Natural killer cell treated with Interleukin-12 subunit alpha and Interleukin-12 subunit beta and Interleukin-15 and Interleukin-18, amount 100 ng/mL, for 72 hours (primary cell): ENCODE measurements around the gene SPARCL1. TPM values are rescaled to one million over a fixed set of nuclear protein-coding genes. Genes with fewer than 3 reads are reported as not detected.

Source experiments
- ATAC-seq, 2 donors: fragments of 150-1000 bp; cut with Tn5 transposase in 1 of 2; sonication (Bioruptor Pico), chemical (Tn5 transposase) in 1 of 2; 2 replicates each; pipeline ENCODE4 v1.10.0; 2021
- DNase-seq: peaks from one replicate; pipeline ENCODE4 v3.0.0; 2022; ENCODE audit warnings: low spot score
- H3K27ac Mint-ChIP-seq, 2 donors: 1 replicate in 1 of 2; 2 replicates in 1 of 2; pipeline ENCODE4 v1.8.0; 2022; ENCODE audit warnings: mixed read lengths in 2 of 2, mild to moderate bottlenecking in 1 of 2, moderate library complexity in 1 of 2
- H3K27me3 Mint-ChIP-seq, 2 donors: 1 replicate in 1 of 2; 2 replicates in 1 of 2; pipeline ENCODE4 v1.8.0; 2022; ENCODE audit warnings: mixed read lengths in 2 of 2
- H3K36me3 Mint-ChIP-seq: one replicate; pipeline ENCODE4 v1.8.0; 2022; ENCODE audit warnings: mixed read lengths
- H3K4me1 Mint-ChIP-seq, 2 donors: 1 replicate in 1 of 2; 2 replicates in 1 of 2; pipeline ENCODE4 v1.8.0; 2022; ENCODE audit warnings: low read depth in 2 of 2, mixed read lengths in 2 of 2, mild to moderate bottlenecking in 1 of 2
- H3K4me3 Mint-ChIP-seq: one replicate; pipeline ENCODE4 v1.8.0; 2022; ENCODE audit warnings: mixed read lengths
- H3K9me3 Mint-ChIP-seq: 2 replicates; pipeline ENCODE4 v1.8.0; 2022; ENCODE audit warnings: mixed read lengths
- total RNA-seq, 2 donors: library from RNA; stranded (reverse); gene quantifications; one replicate each; pipeline ENCODE4 v1.2.3, GENCODE V29; 2022

Gene SPARCL1
- total RNA-seq, 2 donors from 2014 or later: not detected

GRCh38 chr4:87553182-87553581 is 24.0 kb upstream of the SPARCL1 start:
- H3K36me3 Mint-ChIP-seq: no peaks in the 10 kb centered on the region
- H3K4me3 Mint-ChIP-seq: no peak overlapping the region
- H3K27me3 Mint-ChIP-seq: peaks cover 0 to 2% of the 10 kb centered on the region in 2 donors
- H3K4me1 Mint-ChIP-seq: peaks cover 1 to 8% of the 10 kb centered on the region in 2 donors
- ATAC-seq (no peak), DNase-seq (no peak)
- H3K27ac Mint-ChIP-seq: no peak overlapping the region
- no peaks in the 10 kb centered on the region for H3K9me3 Mint-ChIP-seq

GRCh38 chr4:87551361-87551760 is 22.2 kb upstream of the SPARCL1 start:
- no peak for ATAC-seq
- H3K4me3 Mint-ChIP-seq: no peak overlapping the region
- DNase-seq: no peak
- H3K9me3 Mint-ChIP-seq: no peaks in the 10 kb centered on the region
- peaks cover 0 to 7% of the 10 kb centered on the region in 2 donors for H3K4me1 Mint-ChIP-seq
- no peaks in the 10 kb centered on the region for H3K36me3 Mint-ChIP-seq
- H3K27ac Mint-ChIP-seq: no peak overlapping the region
- peaks cover 0 to 2% of the 10 kb centered on the region in 2 donors for H3K27me3 Mint-ChIP-seq

- Mint-ChIP-seq H3K4me1 (no peaks in the 10 kb centered on the region), H3K4me3 (no peak overlapping the region), H3K36me3 (no peaks in the 10 kb centered on the region), H3K27ac (no peak overlapping the region), H3K9me3 (no peaks in the 10 kb centered on the region), H3K27me3 (peaks cover 0 to 7% of the 10 kb centered on the region in 2 donors)
- ATAC-seq (no peak), DNase-seq (no peak)
These were observed 18.0 kb upstream of the SPARCL1 start for GRCh38 chr4:87547016-87547708.

- Mint-ChIP-seq H3K27me3 (peaks cover 0 to 7% of the 10 kb centered on the region in 2 donors), H3K27ac (no peak overlapping the region), H3K36me3 (no peaks in the 10 kb centered on the region), H3K9me3 (no peaks in the 10 kb centered on the region), H3K4me1 (no peaks in the 10 kb centered on the region), H3K4me3 (no peak overlapping the region)
- DNase-seq: no peak
- ATAC-seq: no peak
These were observed 15.9 kb upstream of the SPARCL1 start for GRCh38 chr4:87545052-87545451.

GRCh38 chr4:87543835-87544461 is 14.8 kb upstream of the SPARCL1 start:
- Mint-ChIP-seq H3K27me3 (peaks cover 0 to 7% of the 10 kb centered on the region in 2 donors), H3K9me3 (no peaks in the 10 kb centered on the region), H3K4me3 (no peak overlapping the region), H3K4me1 (no peaks in the 10 kb centered on the region), H3K27ac (no peak overlapping the region), H3K36me3 (no peaks in the 10 kb centered on the region)
- DNase-seq (no peak), ATAC-seq (no peak)

- ATAC-seq (no peak), DNase-seq (no peak)
- H3K27me3 Mint-ChIP-seq: peaks cover 0 to 7% of the 10 kb centered on the region in 2 donors
- H3K4me1 Mint-ChIP-seq: no peaks in the 10 kb centered on the region
- no peaks in the 10 kb centered on the region for H3K36me3 Mint-ChIP-seq
- no peak overlapping the region for H3K4me3 Mint-ChIP-seq
- H3K9me3 Mint-ChIP-seq: no peaks in the 10 kb centered on the region
- no peak overlapping the region for H3K27ac Mint-ChIP-seq
These were observed 13.6 kb upstream of the SPARCL1 start for GRCh38 chr4:87542734-87543312.

GRCh38 chr4:87541956-87542709 is 13.0 kb upstream of the SPARCL1 start:
- ATAC-seq (no peak), DNase-seq (no peak)
- peaks cover 0 to 8% of the 10 kb centered on the region in 2 donors for H3K27me3 Mint-ChIP-seq
- H3K27ac Mint-ChIP-seq: no peak overlapping the region
- no peaks in the 10 kb centered on the region for H3K9me3 Mint-ChIP-seq
- H3K4me1 Mint-ChIP-seq: no peaks in the 10 kb centered on the region
- H3K36me3 Mint-ChIP-seq: no peaks in the 10 kb centered on the region
- no peak overlapping the region for H3K4me3 Mint-ChIP-seq

GRCh38 chr4:87541521-87541920 is 12.3 kb upstream of the SPARCL1 start:
- Mint-ChIP-seq H3K4me1 (no peaks in the 10 kb centered on the region), H3K27me3 (peaks cover 0 to 10% of the 10 kb centered on the region in 2 donors), H3K27ac (no peak overlapping the region), H3K4me3 (no peak overlapping the region), H3K36me3 (no peaks in the 10 kb centered on the region), H3K9me3 (no peaks in the 10 kb centered on the region)
- no peak for DNase-seq
- ATAC-seq: no peak

GRCh38 chr4:87540146-87541058 is 11.2 kb upstream of the SPARCL1 start:
- Mint-ChIP-seq H3K27ac (no peak overlapping the region), H3K9me3 (no peaks in the 10 kb centered on the region), H3K4me3 (no peak overlapping the region), H3K27me3 (peaks cover 0 to 10% of the 10 kb centered on the region in 2 donors), H3K4me1 (no peaks in the 10 kb centered on the region), H3K36me3 (no peaks in the 10 kb centered on the region)
- no peak for DNase-seq
- ATAC-seq: no peak

- no peaks in the 10 kb centered on the region for H3K36me3 Mint-ChIP-seq
- no peaks in the 10 kb centered on the region for H3K4me1 Mint-ChIP-seq
- H3K9me3 Mint-ChIP-seq: no peaks in the 10 kb centered on the region
- H3K4me3 Mint-ChIP-seq: no peak overlapping the region
- H3K27ac Mint-ChIP-seq: no peak overlapping the region
- H3K27me3 Mint-ChIP-seq: peaks cover 0 to 9% of the 10 kb centered on the region in 2 donors
- ATAC-seq (no peak), DNase-seq (no peak)
These were observed 3.7 kb upstream of the SPARCL1 start for GRCh38 chr4:87532907-87533306.

- Mint-ChIP-seq H3K9me3 (no peaks in the 10 kb centered on the region), H3K27ac (no peak overlapping the region), H3K36me3 (no peaks in the 10 kb centered on the region), H3K27me3 (peaks cover 0 to 8% of the 10 kb centered on the region in 2 donors), H3K4me1 (no peaks in the 10 kb centered on the region), H3K4me3 (no peak overlapping the region)
- DNase-seq (no peak), ATAC-seq (no peak)
These were observed 2.9 kb upstream of the SPARCL1 start for GRCh38 chr4:87532109-87532508.

GRCh38 chr4:87531621-87532020 is 2.4 kb upstream of the SPARCL1 start:
- Mint-ChIP-seq H3K9me3 (no peaks in the 10 kb centered on the region), H3K4me1 (no peaks in the 10 kb centered on the region), H3K27me3 (peaks cover 0 to 6% of the 10 kb centered on the region in 2 donors), H3K36me3 (no peaks in the 10 kb centered on the region), H3K27ac (no peak overlapping the region), H3K4me3 (no peak overlapping the region)
- DNase-seq (no peak), ATAC-seq (no peak)

- Mint-ChIP-seq H3K27me3 (peaks cover 0 to 6% of the 10 kb centered on the region in 2 donors), H3K27ac (no peak overlapping the region), H3K36me3 (no peaks in the 10 kb centered on the region), H3K9me3 (no peaks in the 10 kb centered on the region), H3K4me3 (no peak overlapping the region), H3K4me1 (no peaks in the 10 kb centered on the region)
- ATAC-seq (no peak), DNase-seq (no peak)
These were observed 1.7 kb upstream of the SPARCL1 start for GRCh38 chr4:87530868-87531267.
